GM19023 (cell line): ENCODE results near the gene HIVEP2.

Experiments
- ATAC-seq: cut with Tn5 transposase; IDR thresholded peaks from one replicate; pipeline ENCODE4 v1.9.1; 2021; ENCODE audit warnings: mild to moderate bottlenecking, moderate library complexity; ENCODE audit not compliant: unreplicated experiment

Gene HIVEP2

GRCh38 chr6:142797159-142797558 lies 147.8 kb downstream of the HIVEP2 start:
- no peak for ATAC-seq

- ATAC-seq: no peak
Observed at GRCh38 chr6:142796571-142796970, 148.4 kb downstream of the HIVEP2 start.

DNA sequence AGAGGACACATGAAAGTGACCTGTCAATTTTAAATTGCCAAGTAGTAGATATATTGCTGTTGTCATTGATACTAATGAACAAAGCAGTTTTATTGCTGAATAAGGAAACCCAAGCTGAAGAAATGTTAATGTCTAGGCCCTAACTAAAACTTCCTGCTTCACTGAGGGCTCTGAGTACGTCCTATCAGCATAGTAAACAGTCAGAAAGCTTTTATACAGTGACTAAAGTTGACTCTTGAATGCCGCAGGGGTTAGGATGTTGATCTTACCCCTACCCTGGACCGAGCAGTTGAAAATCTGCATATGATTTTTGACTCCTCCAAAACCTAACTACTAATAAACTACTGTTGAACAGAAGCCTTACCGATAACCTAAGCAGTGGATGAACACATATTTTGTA lies 149.0 kb downstream of the HIVEP2 start:
- no peak for ATAC-seq

DNA sequence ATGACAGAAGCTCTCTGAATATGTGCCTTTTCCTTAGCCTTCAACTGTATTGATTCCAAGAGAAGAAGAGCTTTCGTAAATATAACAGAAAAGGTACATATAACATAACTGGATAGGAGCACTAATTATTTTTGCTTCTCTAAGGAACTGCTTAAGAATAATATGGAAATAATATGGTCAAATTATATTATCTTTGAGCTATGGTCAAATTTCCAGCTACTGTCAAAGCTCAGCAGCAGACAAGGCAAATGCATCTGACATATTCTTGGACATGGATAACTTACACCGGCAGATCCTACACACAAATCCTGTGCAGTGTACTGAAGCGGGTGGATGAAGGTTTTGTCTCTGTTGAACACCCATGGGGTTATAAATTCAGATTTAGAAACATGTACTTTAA lies 150.6 kb downstream of the HIVEP2 start:
- ATAC-seq: no peak

- ATAC-seq: no peak
Observed at GRCh38 chr6:142790257-142790656, 154.7 kb downstream of the HIVEP2 start.

DNA sequence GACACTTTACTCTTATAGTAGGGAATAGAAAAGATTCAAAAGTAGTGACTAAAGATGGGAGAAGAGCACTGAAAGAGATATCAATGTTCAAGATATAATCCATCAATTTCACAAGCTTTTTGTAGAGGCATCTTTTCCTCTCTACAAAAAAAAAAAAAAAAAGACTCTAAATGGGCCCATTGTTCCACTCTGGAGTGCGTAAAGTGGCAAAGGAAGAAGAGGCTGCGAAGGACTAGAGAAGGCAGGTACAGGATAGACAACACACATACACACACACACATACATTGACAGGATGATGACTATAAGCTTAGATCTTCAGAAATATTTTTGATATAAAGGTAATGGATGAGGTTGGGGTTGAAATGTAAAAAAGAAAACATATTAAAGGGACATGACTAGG lies 157.6 kb downstream of the HIVEP2 start:
- ATAC-seq: no peak

DNA sequence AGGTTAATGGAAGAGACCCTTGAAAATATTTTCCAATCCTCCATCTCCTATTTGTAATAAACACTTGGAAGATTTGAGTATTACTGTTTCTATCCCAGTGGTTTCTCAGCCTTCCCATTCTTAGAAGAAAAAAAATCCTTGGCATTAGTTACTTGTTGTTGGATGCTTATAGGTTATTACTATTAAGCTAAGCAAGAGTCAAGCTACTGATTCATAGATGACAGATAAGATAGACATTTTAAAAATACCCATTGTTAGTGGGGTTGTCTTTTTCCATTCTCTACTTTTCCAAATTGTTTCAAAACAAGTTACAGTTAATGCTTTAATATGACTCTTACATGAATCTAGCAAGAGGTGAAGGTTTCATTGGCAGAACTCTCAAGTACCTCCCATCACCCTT lies 158.5 kb downstream of the HIVEP2 start:
- no peak for ATAC-seq

DNA sequence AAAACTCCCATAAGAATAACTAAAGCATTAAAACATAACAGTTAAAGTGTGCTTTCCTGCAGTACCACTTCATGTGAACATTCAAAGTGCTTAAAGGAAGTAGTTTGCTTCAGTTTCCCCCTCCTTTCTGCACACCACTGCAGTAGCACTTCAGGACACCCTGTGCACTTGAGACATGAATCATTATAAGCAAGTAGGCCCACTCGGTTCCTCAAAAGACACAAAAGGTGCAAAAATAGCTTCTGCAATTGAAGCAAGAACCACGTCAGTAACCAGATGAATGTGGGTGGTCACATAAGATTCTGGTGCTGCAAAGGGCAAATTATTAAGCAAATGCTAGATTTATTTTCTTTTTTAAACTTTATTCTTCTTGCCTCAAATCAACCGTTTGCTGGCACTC lies 160.6 kb downstream of the HIVEP2 start:
- ATAC-seq: peak; percentile 99

GRCh38 chr6:142783499-142783898 lies 161.5 kb downstream of the HIVEP2 start:
- ATAC-seq: no peak

- ATAC-seq: no peak
Observed at GRCh38 chr6:142781129-142781528, 163.8 kb downstream of the HIVEP2 start.

- ATAC-seq: no peak
Observed at GRCh38 chr6:142773859-142774648, 170.9 kb downstream of the HIVEP2 start.

DNA sequence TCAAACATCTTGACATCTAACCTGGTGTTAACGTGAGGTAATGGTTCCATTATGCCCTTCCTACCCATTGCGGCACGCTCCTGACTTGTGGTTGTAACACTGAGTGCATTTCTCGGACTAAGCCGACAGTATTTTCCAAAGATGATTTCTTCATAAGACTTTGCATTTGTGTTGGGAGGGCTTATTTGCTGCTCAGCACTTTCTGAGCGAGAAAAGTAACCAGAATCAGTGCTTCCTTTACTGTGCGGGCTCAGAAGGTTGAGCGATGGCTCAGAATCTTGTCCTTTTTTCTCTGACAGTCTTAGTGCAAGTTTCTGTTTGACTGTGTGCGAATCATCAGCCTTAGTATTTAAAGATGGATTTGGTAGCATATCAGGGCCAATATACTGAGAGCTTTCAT lies 171.7 kb downstream of the HIVEP2 start:
- ATAC-seq: no peak

DNA sequence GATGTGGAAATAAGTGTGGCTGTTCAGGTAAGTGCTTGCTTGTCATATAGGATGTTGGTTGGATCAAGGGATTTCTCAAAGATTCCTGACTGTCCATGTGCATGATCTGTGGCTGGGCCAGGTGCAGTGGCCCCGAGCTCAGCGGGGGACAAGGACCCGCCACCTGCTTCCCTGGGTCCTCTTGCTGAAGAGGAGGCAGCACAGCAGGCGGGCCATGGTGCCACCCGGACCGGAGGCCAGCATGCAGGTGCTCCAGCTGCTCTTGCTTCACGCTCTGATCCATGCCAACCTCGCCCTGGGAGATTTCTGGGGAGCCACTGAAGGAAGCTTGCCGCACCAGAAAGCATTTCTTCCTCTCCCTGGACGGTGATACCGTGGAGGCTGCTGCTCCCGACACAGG lies 173.8 kb downstream of the HIVEP2 start:
- no peak for ATAC-seq

GRCh38 chr6:142765306-142765705 lies 179.7 kb downstream of the HIVEP2 start:
- no peak for ATAC-seq

DNA sequence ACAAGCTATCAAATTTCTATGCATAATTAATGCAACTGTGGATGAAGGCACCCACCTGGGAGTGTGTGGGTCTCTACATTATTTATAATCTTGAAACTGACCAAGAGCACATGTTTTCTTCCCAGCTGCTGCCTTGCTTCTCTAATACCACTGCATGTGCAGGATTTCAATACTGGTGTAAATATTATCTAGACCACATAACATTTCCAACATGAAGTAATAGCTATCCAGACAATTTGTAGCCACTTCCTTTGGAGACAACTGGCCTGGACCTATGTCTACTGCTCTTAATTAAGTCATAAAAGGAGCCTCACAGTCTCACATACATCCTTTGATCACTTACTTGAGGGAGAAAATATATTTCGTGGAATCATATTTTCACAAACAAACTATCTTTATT lies 180.7 kb downstream of the HIVEP2 start:
- no peak for ATAC-seq

GRCh38 chr6:142763205-142763604 lies 181.8 kb downstream of the HIVEP2 start:
- no peak for ATAC-seq

DNA sequence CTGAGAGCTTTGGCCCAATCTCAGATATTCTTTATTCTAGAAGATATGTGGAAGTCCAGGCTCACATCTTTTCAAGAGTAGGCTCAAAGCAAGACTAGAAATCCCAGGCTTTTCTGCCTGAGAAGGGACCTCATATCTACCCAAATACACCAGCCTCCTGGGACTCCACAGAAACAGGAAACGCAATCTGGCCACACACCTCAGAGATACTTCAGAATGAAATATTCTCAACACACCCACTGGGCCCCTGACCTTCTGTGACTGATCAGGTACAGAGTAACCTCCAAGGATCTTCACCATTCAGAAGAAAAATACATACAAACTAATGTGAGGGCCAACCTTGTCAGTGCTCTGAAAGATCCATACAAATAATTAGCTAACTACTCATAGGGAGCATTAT lies 183.2 kb downstream of the HIVEP2 start:
- peak; percentile 64 for ATAC-seq

- no peak for ATAC-seq
Observed at GRCh38 chr6:142760152-142760551, 184.8 kb downstream of the HIVEP2 start.

DNA sequence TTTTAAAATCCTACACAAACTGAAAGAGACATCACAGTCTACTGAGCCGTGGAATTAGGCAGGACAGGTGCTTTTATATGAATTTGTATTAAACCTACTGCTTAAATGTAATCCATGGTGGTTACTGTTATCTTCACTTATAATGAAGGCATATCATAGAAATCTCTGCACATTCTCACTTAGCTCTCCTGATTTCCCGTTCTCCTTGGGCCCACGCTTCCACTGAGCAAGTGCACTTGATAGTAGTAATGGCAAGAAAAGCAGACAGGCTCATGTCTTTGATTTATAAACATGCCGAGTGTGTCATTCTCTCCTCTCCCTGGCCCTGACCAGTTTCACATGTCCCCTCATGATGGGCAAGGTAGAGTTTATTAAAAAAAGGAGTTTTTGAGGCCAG lies 186.3 kb downstream of the HIVEP2 start:
- ATAC-seq: no peak

DNA sequence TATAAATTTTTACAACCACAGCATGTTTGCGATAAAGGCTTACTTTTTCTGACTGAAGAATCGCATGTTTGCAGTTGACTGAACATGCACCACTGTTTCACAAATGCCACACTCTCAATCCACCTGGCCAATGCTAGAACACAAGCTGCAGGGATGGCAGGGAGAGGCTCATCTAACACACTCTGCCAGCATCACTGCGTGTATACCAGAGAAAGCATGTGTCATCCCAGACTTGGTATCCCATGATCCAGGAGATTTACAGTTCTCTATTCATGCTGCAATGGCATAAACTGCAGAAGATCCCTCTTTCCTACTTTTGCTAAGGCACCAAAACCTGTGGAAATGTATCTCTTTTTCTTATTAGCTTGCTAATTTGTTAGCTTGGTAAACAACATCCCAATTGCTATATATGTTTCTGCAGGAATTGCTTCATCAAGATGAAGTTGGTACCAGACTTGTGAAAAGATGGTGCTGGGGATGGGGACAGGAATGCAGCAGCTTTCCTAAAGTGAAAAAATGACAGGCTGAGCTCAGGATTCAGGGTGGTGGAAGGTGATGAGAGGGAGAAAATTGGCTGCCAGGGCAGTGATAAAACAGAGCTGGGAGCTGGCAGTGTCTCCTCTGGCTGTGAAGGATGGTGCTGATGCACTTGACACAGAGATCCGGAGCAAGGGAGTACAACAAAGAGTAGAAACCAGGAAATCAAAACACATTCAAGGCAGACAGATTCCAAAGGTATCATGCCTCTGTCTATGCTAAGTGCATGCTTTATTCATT lies 186.9 kb downstream of the HIVEP2 start:
- ATAC-seq: no peak

DNA sequence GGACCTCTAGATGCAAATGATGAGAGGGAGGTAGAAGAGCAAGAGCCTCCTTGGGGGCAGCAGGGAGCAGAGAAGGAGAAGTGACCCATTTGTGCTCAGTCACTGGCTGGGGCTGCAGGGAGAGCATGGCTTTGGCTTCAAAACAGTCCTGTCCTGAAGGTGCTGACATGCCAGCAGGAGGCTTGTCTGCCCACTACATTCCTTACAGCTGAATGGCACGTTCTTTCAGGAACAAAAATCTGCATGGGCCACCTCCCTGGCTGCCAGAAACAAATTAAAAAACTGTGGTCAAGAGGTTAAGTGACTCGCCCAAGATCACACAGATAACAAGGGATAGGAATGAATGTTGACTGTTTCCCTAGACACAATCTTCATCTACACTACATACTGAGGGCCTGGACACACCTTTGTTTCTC lies 188.8 kb downstream of the HIVEP2 start:
- ATAC-seq: no peak

GRCh38 chr6:142753196-142753595 lies 191.8 kb downstream of the HIVEP2 start:
- ATAC-seq: no peak
